Inferior parietal cortex (tissue), 1 donor: ENCODE measurements around the gene HBB.
"Not testable (repeated sequence)": the region's sequence is repeated elsewhere in the genome, so short reads cannot be mapped to it uniquely, and the experiment has no call there.

Source experiments
- DNase-seq: peaks from one replicate; pipeline ENCODE4 v3.0.0-alpha.2; 2016; ENCODE audit errors: extremely low spot score

The HBB gene

GRCh38 chr11:5226732-5227310 lies at the start of gene HBB:
TSS of gene HBB (minus strand) at chr11:5227071. CDS start at chr11:5227021, 50 bp downstream.
- DNase-seq, result no peak

GRCh38 chr11:5275369-5276110 lies 48.7 kb upstream of the HBB start:
- DNase-seq, result no peak

- no peak for DNase-seq
Measured at GRCh38 chr11:5274395-5274794, 47.5 kb upstream of the HBB start.

DNA sequence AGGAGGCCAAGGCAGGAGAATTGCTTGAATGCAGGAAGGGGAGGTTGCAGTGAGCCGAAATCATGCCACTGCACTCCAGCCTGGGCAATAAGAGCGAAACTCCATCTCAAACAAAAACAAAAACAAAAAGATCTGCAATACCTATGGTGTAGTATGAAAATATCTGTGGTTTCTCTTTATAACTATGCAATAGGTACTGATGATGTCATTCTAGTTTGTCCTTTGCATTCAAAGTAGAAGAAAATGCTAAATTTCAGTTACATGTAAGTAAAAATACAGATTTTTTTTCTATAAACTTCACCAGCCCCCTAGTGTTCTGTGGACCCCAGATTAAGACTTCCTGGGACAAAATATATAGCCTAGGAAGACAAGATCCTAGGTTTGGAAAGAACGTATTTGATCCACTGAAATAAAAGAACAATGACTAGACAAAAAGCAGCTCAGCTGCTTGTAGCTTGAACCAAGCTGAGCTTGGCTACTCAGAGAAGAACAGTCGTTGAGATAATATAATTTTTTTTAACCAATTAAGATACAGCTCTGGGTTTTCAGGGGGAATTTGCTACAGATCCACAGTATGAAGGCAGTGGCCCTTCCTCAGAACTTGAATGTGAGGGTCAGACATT lies 45.6 kb upstream of the HBB start:
- DNase-seq, result no peak

GRCh38 chr11:5269715-5270147 lies 42.9 kb upstream of the HBB start, which contains the start of gene HBE1:
TSS of gene HBE1 (minus strand) at chr11:5269945. CDS start at chr11:5269890, 55 bp downstream.
- no peak for DNase-seq

GRCh38 chr11:5267033-5267563 lies 40.2 kb upstream of the HBB start:
- no peak for DNase-seq

- DNase-seq, result no peak
Measured at GRCh38 chr11:5266609-5267008, 39.7 kb upstream of the HBB start.

DNA sequence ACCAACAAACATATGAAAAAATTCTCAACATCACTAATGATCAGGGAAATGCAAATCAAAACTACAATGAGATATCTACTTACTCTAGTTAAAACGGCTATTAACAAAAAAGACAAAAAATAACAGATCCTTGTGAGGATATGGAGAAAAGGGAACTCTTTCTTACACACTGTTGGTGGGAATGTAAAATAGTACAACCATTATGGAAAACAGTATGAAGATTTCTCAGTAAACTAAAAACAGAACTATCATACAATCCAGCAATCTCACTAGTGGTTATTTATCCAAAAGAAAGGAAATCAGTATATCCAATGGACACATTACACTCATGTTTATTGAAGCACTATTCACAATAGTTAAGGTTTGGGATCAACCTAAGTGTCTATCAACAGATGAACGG lies 39.0 kb upstream of the HBB start:
- DNase-seq, result no peak

GRCh38 chr11:5258543-5259262 lies 31.8 kb upstream of the HBB start:
- DNase-seq, result no peak

DNA sequence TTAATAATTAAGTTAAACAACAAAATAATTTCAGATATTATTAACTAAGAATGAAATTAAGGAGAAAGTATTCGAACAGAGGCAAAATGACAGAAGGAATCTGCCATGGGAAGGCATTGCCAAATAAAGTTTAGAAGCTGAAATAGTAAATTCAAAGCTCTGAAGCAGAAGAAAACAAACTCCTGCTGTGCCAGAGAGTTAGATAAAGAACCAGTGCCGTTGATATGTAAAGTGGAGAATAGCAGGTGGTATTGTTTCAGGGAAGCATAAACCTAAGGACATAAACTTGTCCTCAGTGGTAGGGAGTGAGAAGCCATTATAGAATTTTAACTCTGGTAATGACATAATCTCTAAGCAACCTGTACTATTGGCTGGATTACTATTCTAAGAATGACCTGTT lies 30.4 kb upstream of the HBB start:
- no peak for DNase-seq

- not testable (repeated sequence) for DNase-seq
Measured at GRCh38 chr11:5254646-5255413, 28.0 kb upstream of the HBB start, which contains the start of gene HBG2. TSS of gene HBG2 (minus strand) at chr11:5254781. CDS start at chr11:5254728, 53 bp downstream.

DNA sequence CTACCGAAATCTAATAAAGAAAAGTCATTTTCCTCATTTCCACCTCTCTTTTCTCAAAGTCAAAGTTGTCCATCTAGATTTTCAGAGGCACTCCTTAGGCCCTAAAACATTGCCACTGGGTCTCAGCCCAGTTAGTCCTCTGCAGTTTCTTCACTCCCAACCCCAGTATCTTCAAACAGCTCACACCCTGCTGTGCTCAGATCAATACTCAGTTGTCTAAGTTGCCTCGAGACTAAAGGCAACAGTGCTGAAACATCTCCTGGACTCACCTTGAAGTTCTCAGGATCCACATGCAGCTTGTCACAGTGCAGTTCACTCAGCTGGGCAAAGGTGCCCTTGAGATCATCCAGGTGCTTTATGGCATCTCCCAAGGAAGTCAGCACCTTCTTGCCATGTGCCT lies 27.2 kb upstream of the HBB start:
- not testable (repeated sequence) for DNase-seq

DNA sequence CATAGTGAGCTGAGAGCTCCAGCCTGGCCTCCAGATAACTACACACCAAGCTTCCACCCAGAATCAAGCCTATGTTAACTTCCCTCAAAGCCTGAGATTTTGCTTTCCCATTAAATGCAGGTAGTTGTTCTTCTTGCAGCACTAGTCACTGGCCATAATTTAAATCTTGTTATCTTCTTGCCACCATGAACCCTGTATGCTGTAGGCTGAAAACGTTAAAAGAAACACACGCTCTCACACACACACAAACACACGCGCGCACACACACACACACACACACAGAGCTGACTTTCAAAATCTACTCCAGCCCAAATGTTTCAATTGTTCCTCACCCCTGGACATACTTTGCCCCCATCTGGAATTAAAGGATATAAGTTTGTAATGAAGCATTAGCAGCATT lies 26.6 kb upstream of the HBB start:
- not testable (repeated sequence) for DNase-seq

DNA sequence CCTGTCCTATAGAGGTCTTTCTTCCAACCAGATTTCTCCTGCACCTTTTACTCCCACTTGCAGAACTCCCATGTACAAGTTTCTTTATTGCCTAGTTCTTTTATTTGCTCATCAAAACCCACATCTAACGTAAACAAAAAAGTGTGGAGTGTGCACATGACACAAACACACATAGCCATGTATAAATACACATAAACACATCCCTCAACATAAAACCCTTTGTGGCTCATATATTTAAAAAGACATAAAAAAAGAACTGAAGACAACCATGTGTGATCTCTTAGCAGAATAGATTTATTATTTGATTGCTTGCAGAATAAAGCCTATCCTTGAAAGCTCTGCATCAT lies 26.0 kb upstream of the HBB start:
- DNase-seq, result no peak

GRCh38 chr11:5252192-5252918 lies 25.5 kb upstream of the HBB start:
- DNase-seq, result no peak

GRCh38 chr11:5251746-5252145 lies 24.9 kb upstream of the HBB start:
- no peak for DNase-seq

DNA sequence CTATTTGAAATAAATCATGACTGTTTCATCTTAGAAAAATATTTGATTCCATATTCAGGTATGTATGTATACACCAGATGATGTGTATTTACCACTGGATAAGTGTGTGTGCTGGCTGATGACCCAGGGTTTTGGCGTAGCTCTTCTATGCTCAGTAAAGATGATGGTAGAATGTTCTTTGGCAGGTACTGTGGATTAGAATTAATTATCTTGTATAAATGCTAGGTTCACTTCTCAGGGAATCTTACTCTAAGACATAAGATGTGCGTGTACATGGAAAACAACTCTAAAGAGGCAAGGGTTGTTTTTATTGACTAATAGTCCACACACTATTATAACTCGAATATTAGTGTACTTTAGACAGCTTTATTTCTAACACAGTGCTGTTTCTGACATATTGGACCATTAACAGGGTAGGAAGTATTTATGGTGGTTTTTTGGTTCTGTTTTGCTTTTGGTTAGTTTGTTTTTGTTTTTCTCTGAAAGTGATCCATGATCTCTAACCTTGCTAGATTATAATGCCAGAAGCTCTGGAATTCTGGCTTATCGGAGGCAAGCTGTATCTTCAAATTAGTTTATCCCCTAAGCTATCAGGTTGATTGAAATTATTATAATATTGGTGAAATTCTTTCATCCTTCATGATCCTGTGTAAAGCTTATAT lies 23.8 kb upstream of the HBB start:
- no peak for DNase-seq

DNA sequence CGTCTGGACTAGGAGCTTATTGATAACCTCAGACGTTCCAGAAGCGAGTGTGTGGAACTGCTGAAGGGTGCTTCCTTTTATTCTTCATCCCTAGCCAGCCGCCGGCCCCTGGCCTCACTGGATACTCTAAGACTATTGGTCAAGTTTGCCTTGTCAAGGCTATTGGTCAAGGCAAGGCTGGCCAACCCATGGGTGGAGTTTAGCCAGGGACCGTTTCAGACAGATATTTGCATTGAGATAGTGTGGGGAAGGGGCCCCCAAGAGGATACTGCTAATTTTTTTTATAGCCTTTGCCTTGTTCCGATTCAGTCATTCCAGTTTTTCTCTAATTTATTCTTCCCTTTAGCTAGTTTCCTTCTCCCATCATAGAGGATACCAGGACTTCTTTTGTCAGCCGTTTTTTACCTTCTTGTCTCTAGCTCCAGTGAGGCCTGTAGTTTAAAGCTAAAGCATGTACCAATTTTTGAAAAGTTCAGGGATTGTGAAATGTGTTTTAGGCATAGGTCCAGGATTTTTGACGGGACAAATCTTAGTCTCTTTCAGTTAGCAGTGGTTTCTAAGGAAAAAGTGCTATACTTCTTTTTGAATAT lies 23.0 kb upstream of the HBB start, which contains the start of gene HBG1:
TSS of gene HBG1 (minus strand) at position 51 of the 590 bp plus-strand sequence. CDS start 53 bp downstream, outside the sequence.
- DNase-seq, result not testable (repeated sequence)

GRCh38 chr11:5248498-5248897 lies 21.6 kb upstream of the HBB start:
- not testable (repeated sequence) for DNase-seq
